ENCODE results near the gene TSPAN1. TPM values are rescaled to one million over a fixed set of nuclear protein-coding genes. Genes with fewer than 3 reads are reported as not detected.

The TSPAN1 gene
- total RNA-seq, 4 donors from 2014 or later: 4.1 to 62.8 (median 29.1) TPM

DNA sequence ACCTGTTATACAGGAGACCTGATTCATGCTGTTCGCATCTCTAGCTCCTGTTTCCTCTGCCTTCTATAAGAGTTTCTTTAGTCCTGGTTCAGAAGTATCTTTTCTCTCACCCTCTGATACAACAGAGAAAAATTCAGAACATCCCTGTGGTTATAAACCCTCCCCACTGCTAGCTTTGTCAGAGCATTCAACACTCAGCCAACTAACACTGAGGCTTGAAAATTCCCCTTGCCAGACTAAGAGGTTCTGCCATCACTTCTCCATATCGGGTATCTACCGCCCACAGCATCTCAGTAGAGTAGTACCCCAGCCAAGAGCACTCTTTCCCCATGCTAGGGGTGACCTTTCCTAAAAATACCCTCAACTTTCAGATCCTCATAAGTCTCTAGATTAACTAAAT lies 22.9 kb upstream of the TSPAN1 start:
- DNase-seq: no peak
- intact Hi-C loops (cut with DNase I; ENCODE audit: low total_unique reads): no loop called here
- no peak for TF ChIP-seq POLR2A (IDR thresholded peaks at IDR 0.05)
- Histone ChIP-seq H3K4me3 (no peak overlapping the region), H3K36me3 (no peaks in the 10 kb centered on the region), H3K4me1 (no peaks in the 10 kb centered on the region), H3K27me3 (no peaks in the 10 kb centered on the region), H3K27ac (no peak overlapping the region), H3K9me3 (no peaks in the 10 kb centered on the region)

DNA sequence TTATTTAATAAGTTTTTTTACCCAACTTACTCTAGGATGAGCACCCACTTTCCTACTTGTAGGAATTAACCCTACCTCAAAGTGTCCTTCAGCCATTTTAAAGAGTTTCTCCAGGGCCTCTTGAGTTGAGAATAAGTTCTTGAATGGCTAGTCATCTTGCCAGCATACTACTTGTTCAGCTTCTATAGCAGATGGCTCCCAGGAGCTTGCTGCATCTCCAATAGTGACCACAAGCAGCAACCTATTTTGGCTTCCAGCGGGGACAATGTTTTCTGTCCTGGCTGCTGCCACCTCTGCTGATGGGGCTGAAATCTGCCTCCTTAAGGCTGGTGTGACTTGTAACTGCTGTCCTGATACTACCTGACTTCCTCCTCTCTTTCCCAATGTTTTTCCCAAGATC lies 21.7 kb upstream of the TSPAN1 start:
- intact Hi-C loops (cut with DNase I; ENCODE audit: low total_unique reads): no loop called here

DNA sequence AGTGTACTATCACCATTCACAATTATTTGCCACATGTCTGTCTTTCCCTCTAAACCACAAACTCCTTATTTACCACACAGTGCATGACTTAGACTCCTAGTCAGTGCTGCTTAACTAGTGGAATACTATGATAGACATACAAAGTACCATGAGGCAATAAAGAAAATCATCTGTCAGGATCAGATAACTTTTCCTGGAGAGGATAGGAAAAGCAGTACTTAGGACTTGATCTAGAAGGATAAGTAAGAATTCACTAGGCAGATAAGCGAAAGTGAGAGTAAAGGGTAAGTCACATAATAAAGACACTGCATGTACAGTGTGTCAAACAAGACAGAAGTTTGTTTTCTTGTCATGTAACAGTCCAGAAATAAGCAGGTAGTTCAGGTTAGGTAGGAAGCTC lies 21.2 kb upstream of the TSPAN1 start:
- no peaks in the 10 kb centered on the region for H3K36me3 ChIP-seq
- TF ChIP-seq, protein P1, sequence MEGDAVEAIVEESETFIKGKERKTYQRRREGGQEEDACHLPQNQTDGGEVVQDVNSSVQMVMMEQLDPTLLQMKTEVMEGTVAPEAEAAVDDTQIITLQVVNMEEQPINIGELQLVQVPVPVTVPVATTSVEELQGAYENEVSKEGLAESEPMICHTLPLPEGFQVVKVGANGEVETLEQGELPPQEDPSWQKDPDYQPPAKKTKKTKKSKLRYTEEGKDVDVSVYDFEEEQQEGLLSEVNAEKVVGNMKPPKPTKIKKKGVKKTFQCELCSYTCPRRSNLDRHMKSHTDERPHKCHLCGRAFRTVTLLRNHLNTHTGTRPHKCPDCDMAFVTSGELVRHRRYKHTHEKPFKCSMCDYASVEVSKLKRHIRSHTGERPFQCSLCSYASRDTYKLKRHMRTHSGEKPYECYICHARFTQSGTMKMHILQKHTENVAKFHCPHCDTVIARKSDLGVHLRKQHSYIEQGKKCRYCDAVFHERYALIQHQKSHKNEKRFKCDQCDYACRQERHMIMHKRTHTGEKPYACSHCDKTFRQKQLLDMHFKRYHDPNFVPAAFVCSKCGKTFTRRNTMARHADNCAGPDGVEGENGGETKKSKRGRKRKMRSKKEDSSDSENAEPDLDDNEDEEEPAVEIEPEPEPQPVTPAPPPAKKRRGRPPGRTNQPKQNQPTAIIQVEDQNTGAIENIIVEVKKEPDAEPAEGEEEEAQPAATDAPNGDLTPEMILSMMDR (IDR thresholded peaks at IDR 0.05): no peak
- TF ChIP-seq POLR2A (IDR thresholded peaks at IDR 0.05): no peak
- H3K27me3 ChIP-seq: no peaks in the 10 kb centered on the region
- no peak overlapping the region for H3K4me3 ChIP-seq
- H3K4me1 ChIP-seq: no peaks in the 10 kb centered on the region
- intact Hi-C loops (cut with DNase I; ENCODE audit: low total_unique reads): no loop called here
- H3K27ac ChIP-seq: no peak overlapping the region
- no peaks in the 10 kb centered on the region for H3K9me3 ChIP-seq
- no peak for DNase-seq

More for the DNA sequence above, 21.7 kb upstream of the TSPAN1 start:
- Histone ChIP-seq H3K36me3 (no peaks in the 10 kb centered on the region), H3K4me3 (no peak overlapping the region), H3K4me1 (no peaks in the 10 kb centered on the region), H3K27me3 (no peaks in the 10 kb centered on the region), H3K27ac (no peak overlapping the region), H3K9me3 (no peaks in the 10 kb centered on the region)
- DNase-seq: no peak
- no peak for TF ChIP-seq POLR2A (IDR thresholded peaks at IDR 0.05)
- TF ChIP-seq, protein P1 (IDR thresholded peaks at IDR 0.05): no peak

DNA sequence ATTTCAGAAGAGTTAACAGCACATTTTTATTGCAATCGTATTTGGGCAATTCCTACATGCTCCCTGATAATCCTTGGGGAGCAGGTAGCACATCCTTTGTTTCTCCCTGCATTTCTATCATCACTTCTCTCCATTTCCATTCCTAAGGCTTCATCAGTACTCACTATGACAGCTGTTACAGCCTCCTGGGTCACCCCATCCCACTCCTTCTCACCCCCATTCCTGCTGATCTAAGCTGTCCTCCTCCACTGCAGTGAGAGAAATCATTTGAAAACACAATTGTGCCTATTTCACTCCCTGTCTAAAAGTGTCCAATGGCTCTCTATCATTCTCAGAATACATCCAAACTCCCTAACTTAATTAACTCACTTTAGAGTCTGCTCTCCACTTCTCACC lies 17.0 kb upstream of the TSPAN1 start:
- intact Hi-C loops (cut with DNase I; ENCODE audit: low total_unique reads): no loop called here
- Histone ChIP-seq H3K4me3 (no peak overlapping the region), H3K36me3 (no peaks in the 10 kb centered on the region), H3K27ac (no peak overlapping the region), H3K9me3 (no peaks in the 10 kb centered on the region), H3K27me3 (no peaks in the 10 kb centered on the region), H3K4me1 (no peaks in the 10 kb centered on the region)
- DNase-seq: no peak
- no peak for TF ChIP-seq POLR2A (IDR thresholded peaks at IDR 0.05)
- TF ChIP-seq, protein P1 (IDR thresholded peaks at IDR 0.05): no peak

DNA sequence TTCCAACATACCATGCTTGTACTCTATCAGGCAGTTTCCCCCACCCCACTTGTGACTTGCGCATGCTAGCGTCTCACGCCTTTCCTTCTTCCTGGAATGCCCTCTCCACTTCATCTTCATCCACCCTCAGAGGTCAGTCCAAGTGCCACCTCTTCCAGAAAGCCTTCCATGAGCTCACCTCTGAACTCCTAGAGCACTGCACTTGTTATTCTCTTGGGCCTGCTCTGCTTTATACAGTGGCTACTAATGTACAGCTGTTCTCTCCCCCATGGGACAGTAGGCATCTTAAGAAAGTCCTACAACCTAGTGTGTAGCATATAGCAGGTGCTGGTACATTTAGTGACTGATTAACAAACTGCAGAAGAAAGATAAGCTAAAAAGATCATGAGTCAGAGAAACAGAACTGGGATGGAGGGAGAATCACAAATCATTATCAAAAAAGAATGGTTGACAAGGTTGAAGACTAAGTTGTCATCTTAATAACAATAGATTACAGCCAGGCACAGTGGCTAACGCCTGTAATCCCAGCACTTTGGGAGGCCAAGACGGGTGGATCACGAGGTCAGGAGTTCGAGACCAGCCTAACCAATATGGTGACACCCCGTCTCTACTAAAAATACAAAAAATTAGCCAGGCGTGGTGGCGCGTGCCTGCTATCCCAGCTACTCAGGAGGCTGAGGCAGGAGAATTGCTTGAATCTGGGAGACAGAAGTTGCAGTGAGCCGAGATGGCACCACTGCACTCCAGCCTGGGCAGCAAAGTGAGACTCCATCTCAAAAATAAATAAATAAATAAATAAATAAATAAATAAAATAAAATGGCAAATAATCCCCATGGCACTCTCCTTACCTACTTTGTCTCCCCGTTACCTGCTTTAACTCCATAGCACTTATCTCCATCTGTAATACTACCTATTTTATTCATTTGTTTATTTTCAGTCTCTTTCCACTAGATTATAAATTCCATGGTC lies 16.3 kb upstream of the TSPAN1 start:
- no peaks in the 10 kb centered on the region for H3K36me3 ChIP-seq
- no peaks in the 10 kb centered on the region for H3K9me3 ChIP-seq
- intact Hi-C loops (cut with DNase I; ENCODE audit: low total_unique reads): no loop called here
- no peaks in the 10 kb centered on the region for H3K4me1 ChIP-seq
- H3K4me3 ChIP-seq: no peak overlapping the region
- TF ChIP-seq, protein P1 (IDR thresholded peaks at IDR 0.05): no peak
- no peak for TF ChIP-seq POLR2A (IDR thresholded peaks at IDR 0.05)
- H3K27me3 ChIP-seq: no peaks in the 10 kb centered on the region
- DNase-seq: no peak
- no peak overlapping the region for H3K27ac ChIP-seq

All from uterus (tissue), 4 donors.